Esophagus muscularis mucosa (tissue), 4 donors: ENCODE results near the gene RAD17. TPM values are rescaled to one million over a fixed set of nuclear protein-coding genes. Genes with fewer than 3 reads are reported as not detected.
"Not testable (repeated sequence)": the region's sequence is repeated elsewhere in the genome, so short reads cannot be mapped to it uniquely, and the experiment has no call there.

Source experiments
- DNase-seq: peaks from one replicate; pipeline ENCODE4 v3.0.0-alpha.2; 2017; ENCODE audit errors: extremely low spot score
- H3K27ac ChIP-seq, 4 donors: fragments of 200-600 bp; sonication (generic); replicated peaks in 1 of 4; 1 replicate in 3 of 4; 2 replicates in 1 of 4; pipeline ENCODE4 v1.5.1; 2016 to 2019; ENCODE audit warnings: mild to moderate bottlenecking in 1 of 4
- H3K27me3 ChIP-seq, 4 donors: fragments of 200-600 bp; sonication (generic); one replicate each; pipeline versions ENCODE4 v1.5.1 to v1.6.0; 2016 to 2019
- H3K36me3 ChIP-seq, 4 donors: fragments of 200-600 bp; sonication (generic); one replicate each; pipeline ENCODE4 v1.5.1; 2016 to 2019
- H3K4me1 ChIP-seq, 4 donors: fragments of 200-600 bp; sonication (generic); one replicate each; pipeline ENCODE4 v1.5.1; 2016 to 2019
- H3K4me3 ChIP-seq, 4 donors: fragments of 200-600 bp; sonication (generic); 1 replicate in 2 of 4; 2 replicates in 2 of 4; pipeline ENCODE4 v1.5.1; 2016 to 2019; ENCODE audit warnings: mild to moderate bottlenecking in 4 of 4, moderate library complexity in 1 of 4
- H3K9me3 ChIP-seq, 4 donors: fragments of 200-600 bp; sonication (generic); 1 replicate in 3 of 4; 2 replicates in 1 of 4; pipeline ENCODE4 v1.5.1; 2016 to 2019
- EP300 ChIP-seq: sonication (generic); formaldehyde crosslinking; IDR thresholded peaks from one replicate; pipeline ENCODE4 v1.6.1; 2017; ENCODE audit warnings: antibody characterized with exemption
- POLR2A ChIP-seq: fragments of 450-650 bp; IDR thresholded peaks from one replicate; pipeline ENCODE4 v1.6.1; 2017; ENCODE audit warnings: antibody characterized with exemption, moderate library complexity, mild to moderate bottlenecking, low read depth
- POLR2AphosphoS5 ChIP-seq, 2 donors: sonication (generic); formaldehyde crosslinking; IDR thresholded peaks; one replicate each; pipeline ENCODE4 v1.6.1; 2017; ENCODE audit warnings: antibody characterized with exemption in 2 of 2
- WGBS: methylation state at CpG from one replicate; pipeline ENCODE4 v1.1.5; 2018; 5-methylcytosine and 5-hydroxymethylcytosine counted together
- intact Hi-C: fragments of 100-400 bp; cut with DNase I; formaldehyde crosslinking; loops from one replicate; pipeline ENCODE4 v1.15.1; 2023
- total RNA-seq, 4 donors: library from RNA; depleted of rRNA; stranded (reverse); fragments of >200 nt; gene quantifications; one replicate each; pipeline versions ENCODE4 v1.1.0 to v1.2.1, GENCODE V29; 2016
- TF ChIP-seq, protein P1 (sequence below), 3 experiments: fragments of 200-600 bp in 2 of 3; fragments of 450-650 bp in 1 of 3; sonication (generic) in 2 of 3; IDR thresholded peaks; one replicate each; pipeline ENCODE4 v1.5.1; 2017 to 2019; ENCODE audit warnings: antibody characterized with exemption in 3 of 3, mild to moderate bottlenecking in 2 of 3, moderate library complexity in 1 of 3

The RAD17 gene
- total RNA-seq, 4 donors from 2014 or later = 14.6 to 22.0 (median 20.0) TPM

DNA sequence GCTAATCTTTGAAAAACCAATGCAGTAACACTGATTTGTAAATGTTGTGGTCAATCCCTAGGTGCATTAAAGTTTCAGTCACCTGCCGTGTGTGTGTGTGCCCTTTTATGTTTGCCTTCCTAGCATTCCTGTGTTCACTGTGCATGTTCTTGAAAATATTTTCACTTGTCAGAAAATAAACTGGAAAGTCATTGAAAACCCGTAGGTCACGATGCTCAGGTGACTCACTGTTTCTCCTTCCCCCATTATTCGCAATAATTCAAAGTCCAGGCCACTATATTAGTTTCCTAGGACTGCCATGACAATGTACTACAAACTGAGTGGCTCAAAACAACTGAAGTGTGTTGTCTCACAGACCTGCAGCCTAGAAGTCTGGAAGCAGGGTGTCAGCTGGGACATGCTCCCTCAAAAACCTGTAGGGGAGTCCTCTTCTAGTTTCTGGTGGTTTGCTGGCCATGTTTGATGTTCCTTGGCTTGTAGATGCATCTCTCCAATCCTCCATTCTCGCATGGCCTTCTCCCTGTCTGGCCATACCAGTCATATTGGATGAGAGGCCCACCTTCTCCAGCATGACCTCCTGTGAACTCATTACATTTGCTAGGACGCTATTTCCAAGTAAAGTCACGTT, 74.6 kb downstream of the RAD17 start:
- Histone ChIP-seq H3K27me3 (no peaks in the 10 kb centered on the region), H3K27ac (no peak overlapping the region), H3K36me3 (peaks cover 0 to 4% (median 0%) of the 10 kb centered on the region in 4 donors), H3K9me3 (no peaks in the 10 kb centered on the region), H3K4me3 (no peak overlapping the region), H3K4me1 (no peaks in the 10 kb centered on the region)
- 94% methylated on average over 7 of the region's 7 CpGs for WGBS
- TF ChIP-seq EP300 (no peak), POLR2A (no peak), POLR2AphosphoS5 (IDR thresholded peaks at IDR 0.05) (no peak)
- TF ChIP-seq, protein P1, sequence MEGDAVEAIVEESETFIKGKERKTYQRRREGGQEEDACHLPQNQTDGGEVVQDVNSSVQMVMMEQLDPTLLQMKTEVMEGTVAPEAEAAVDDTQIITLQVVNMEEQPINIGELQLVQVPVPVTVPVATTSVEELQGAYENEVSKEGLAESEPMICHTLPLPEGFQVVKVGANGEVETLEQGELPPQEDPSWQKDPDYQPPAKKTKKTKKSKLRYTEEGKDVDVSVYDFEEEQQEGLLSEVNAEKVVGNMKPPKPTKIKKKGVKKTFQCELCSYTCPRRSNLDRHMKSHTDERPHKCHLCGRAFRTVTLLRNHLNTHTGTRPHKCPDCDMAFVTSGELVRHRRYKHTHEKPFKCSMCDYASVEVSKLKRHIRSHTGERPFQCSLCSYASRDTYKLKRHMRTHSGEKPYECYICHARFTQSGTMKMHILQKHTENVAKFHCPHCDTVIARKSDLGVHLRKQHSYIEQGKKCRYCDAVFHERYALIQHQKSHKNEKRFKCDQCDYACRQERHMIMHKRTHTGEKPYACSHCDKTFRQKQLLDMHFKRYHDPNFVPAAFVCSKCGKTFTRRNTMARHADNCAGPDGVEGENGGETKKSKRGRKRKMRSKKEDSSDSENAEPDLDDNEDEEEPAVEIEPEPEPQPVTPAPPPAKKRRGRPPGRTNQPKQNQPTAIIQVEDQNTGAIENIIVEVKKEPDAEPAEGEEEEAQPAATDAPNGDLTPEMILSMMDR (IDR thresholded peaks at IDR 0.05) = no peak
- DNase-seq = no peak
- intact Hi-C loops = no loop called here

DNA sequence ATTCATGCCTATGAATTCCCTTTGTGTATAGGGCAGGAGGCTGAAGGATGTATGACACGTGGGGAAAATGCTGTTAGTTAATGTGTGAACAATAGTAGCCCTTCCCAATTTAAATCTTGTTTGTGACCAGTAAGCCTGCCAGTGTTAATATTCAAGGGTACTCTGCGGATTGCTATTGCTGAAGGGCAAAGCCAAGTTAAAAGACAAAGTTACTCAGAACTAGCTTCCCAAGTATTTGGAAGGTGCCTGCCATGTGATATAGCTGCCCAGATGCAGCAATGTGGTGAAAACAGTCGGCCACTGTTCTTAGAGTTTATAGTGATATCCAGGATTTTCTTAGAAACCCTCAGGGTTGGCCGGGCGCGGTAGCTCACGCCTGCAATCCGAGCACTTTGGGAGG, 79.9 kb downstream of the RAD17 start:
- TF ChIP-seq EP300 (no peak), POLR2A (no peak), POLR2AphosphoS5 (IDR thresholded peaks at IDR 0.05) (no peak)
- TF ChIP-seq, protein P1 (IDR thresholded peaks at IDR 0.05) = no peak
- Histone ChIP-seq H3K27ac (no peak overlapping the region), H3K36me3 (no peaks in the 10 kb centered on the region), H3K4me1 (no peaks in the 10 kb centered on the region), H3K27me3 (no peaks in the 10 kb centered on the region), H3K9me3 (no peaks in the 10 kb centered on the region), H3K4me3 (no peak overlapping the region)
- intact Hi-C loops = no loop called here
- WGBS = 93% methylated on average over 8 of the region's 8 CpGs
- no peak for DNase-seq

- intact Hi-C loops = no loop called here
- no peak overlapping the region for H3K27ac ChIP-seq
- H3K9me3 ChIP-seq = no peaks in the 10 kb centered on the region
- H3K4me1 ChIP-seq = no peaks in the 10 kb centered on the region
- H3K27me3 ChIP-seq = no peaks in the 10 kb centered on the region
- H3K36me3 ChIP-seq = no peaks in the 10 kb centered on the region
- no peak overlapping the region for H3K4me3 ChIP-seq
- no peak for DNase-seq
- 88% methylated on average over 1 of the region's 1 CpG for WGBS
- TF ChIP-seq POLR2A (no peak), POLR2AphosphoS5 (IDR thresholded peaks at IDR 0.05) (no peak), EP300 (no peak)
- TF ChIP-seq, protein P1 (IDR thresholded peaks at IDR 0.05) = no peak
Measured at GRCh38 chr5:69450116-69450515, 80.5 kb downstream of the RAD17 start.

DNA sequence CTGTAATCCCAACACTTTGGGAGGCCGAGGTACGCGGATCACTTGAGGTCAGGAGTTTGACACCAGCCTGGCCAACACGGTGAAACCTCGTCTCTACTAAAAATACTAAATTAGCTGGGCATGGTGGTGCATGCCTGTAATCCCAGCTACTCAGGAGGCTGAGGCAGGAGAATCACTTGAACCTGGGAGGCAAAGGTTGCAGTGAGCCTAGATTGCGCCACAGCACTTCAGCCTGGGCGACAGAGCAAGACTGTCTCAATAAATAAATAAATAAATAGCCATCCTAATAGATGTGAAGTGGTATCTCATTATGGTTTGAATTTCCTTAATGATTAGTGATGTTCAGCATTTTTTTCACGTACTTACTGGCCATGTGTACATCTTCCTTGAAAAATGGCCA, 80.9 kb downstream of the RAD17 start:
- WGBS = 91% methylated on average over 8 of the region's 8 CpGs
- H3K27ac ChIP-seq, H3K36me3 ChIP-seq, H3K9me3 ChIP-seq, H3K27me3 ChIP-seq, H3K4me3 ChIP-seq, intact Hi-C loops, H3K4me1 ChIP-seq, DNase-seq: not testable (repeated sequence)

DNA sequence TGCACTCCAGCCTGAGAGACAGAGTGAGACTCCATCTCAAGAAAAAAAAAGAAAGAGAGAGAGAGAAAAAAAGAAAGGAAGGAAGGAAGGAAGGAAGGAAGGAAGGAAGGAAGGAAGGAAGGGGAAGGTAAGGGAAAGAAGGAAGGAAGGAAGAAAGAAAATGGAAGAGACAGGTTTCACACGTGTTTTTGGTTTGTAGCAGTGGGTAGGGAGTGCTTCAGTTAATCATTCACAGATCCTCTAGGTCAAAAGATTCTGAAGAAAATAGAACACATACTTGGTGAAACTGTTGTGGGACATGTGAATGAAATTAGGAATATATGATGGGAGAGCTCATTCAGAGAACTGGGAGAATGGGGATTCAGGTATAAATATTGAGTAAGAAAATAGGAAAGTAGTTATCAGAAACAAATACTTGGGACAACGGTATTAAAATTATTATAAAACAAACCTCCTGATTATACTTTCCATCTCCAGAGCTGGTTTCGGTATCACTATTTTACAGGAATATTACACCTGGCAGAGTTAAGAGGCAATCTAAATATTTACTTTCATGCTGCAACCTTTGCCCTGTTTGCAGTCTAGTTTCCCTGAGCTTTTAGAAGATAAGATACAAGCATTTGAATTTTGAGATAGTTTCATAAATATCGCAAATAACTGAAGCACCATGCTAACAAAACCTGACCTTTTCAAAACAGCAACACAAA, 82.5 kb downstream of the RAD17 start:
- Histone ChIP-seq H3K4me1 (no peaks in the 10 kb centered on the region), H3K27me3 (no peaks in the 10 kb centered on the region), H3K36me3 (no peaks in the 10 kb centered on the region), H3K4me3 (no peak overlapping the region), H3K27ac (no peak overlapping the region), H3K9me3 (no peaks in the 10 kb centered on the region)
- WGBS = 67% methylated on average over 4 of the region's 4 CpGs
- no peak for DNase-seq
- intact Hi-C loops = no loop called here
- TF ChIP-seq POLR2AphosphoS5 (IDR thresholded peaks at IDR 0.05) (no peak), POLR2A (no peak), EP300 (no peak)
- TF ChIP-seq, protein P1 (IDR thresholded peaks at IDR 0.05) = no peak

- DNase-seq, H3K27me3 ChIP-seq, H3K9me3 ChIP-seq, H3K36me3 ChIP-seq, intact Hi-C loops, H3K4me1 ChIP-seq, H3K27ac ChIP-seq, H3K4me3 ChIP-seq: not testable (repeated sequence)
- WGBS = 91% methylated on average over 3 of the region's 3 CpGs
Measured at GRCh38 chr5:69453487-69453886, 83.9 kb downstream of the RAD17 start.
